HFFc6 (cell line): ENCODE data around the gene FARS2. TPM values are rescaled to one million over a fixed set of nuclear protein-coding genes. Genes with fewer than 3 reads are reported as not detected.

Source experiments
- DNase-seq: peaks from one replicate; pipeline ENCODE4 v3.0.0-alpha.2; 2018
- H3K27ac Mint-ChIP-seq: 2 replicates; pipeline ENCODE4 v1.8.0; 2020; ENCODE audit warnings: mild to moderate bottlenecking, mixed read lengths
- H3K27me3 Mint-ChIP-seq: 2 replicates; pipeline ENCODE4 v1.8.0; 2021; ENCODE audit warnings: mild to moderate bottlenecking, moderate library complexity, mixed read lengths; ENCODE audit not compliant: insufficient read depth
- H3K36me3 Mint-ChIP-seq: 2 replicates; pipeline ENCODE4 v1.8.0; 2021; ENCODE audit warnings: low read depth, mixed read lengths
- H3K4me1 Mint-ChIP-seq: 2 replicates; pipeline ENCODE4 v1.8.0; 2020; ENCODE audit warnings: low read depth, mixed read lengths
- H3K4me3 Mint-ChIP-seq: 2 replicates; pipeline ENCODE4 v1.8.0; 2020; ENCODE audit warnings: mild to moderate bottlenecking, moderate library complexity, mixed read lengths
- H3K9me3 Mint-ChIP-seq: 2 replicates; pipeline ENCODE4 v1.8.0; 2020; ENCODE audit warnings: mild to moderate bottlenecking, mixed read lengths
- CTCF ChIP-seq: fragments of 200-600 bp; sonication (generic); IDR thresholded peaks from 2 replicates; pipeline ENCODE4 v1.5.0; 2021; ENCODE audit warnings: antibody characterized with exemption, mild to moderate bottlenecking
- total RNA-seq, 6 experiments: library from RNA; stranded (reverse); fragmentation: NEBNext Ultra II Directional; extraction: Animal tissue kit (Norgen Biotek cat#: 25700); gene quantifications; 2 replicates in 1 of 6; 3 replicates in 5 of 6; pipeline ENCODE4 v1.2.3, GENCODE V29; 2021

Gene FARS2
- total RNA-seq, 6 experiments from 2014 or later, result 11.5 to 16.4 (median 13.1) TPM

- no peak for DNase-seq
- Mint-ChIP-seq H3K27ac (no peak overlapping the region), H3K9me3 (peaks cover 15% of the 10 kb centered on the region), H3K36me3 (no peaks in the 10 kb centered on the region), H3K27me3 (peaks cover 6% of the 10 kb centered on the region), H3K4me3 (no peak overlapping the region), H3K4me1 (no peaks in the 10 kb centered on the region)
- no peak for TF ChIP-seq CTCF
Observed at GRCh38 chr6:5813625-5814027, 552.3 kb downstream of the FARS2 start.

GRCh38 chr6:5814116-5814515, 552.8 kb downstream of the FARS2 start:
- Mint-ChIP-seq H3K4me3 (no peak overlapping the region), H3K36me3 (no peaks in the 10 kb centered on the region), H3K27ac (no peak overlapping the region), H3K9me3 (peaks cover 18% of the 10 kb centered on the region), H3K4me1 (no peaks in the 10 kb centered on the region), H3K27me3 (peaks cover 6% of the 10 kb centered on the region)
- no peak for DNase-seq
- no peak for TF ChIP-seq CTCF

GRCh38 chr6:5814901-5815300, 553.6 kb downstream of the FARS2 start:
- Mint-ChIP-seq H3K27me3 (peaks cover 6% of the 10 kb centered on the region), H3K4me1 (no peaks in the 10 kb centered on the region), H3K27ac (no peak overlapping the region), H3K9me3 (peaks cover 18% of the 10 kb centered on the region), H3K36me3 (no peaks in the 10 kb centered on the region), H3K4me3 (no peak overlapping the region)
- TF ChIP-seq CTCF, result no peak
- DNase-seq, result no peak

- TF ChIP-seq CTCF, result no peak
- Mint-ChIP-seq H3K36me3 (no peaks in the 10 kb centered on the region), H3K27ac (no peak overlapping the region), H3K27me3 (peaks cover 6% of the 10 kb centered on the region), H3K4me1 (no peaks in the 10 kb centered on the region), H3K4me3 (no peak overlapping the region), H3K9me3 (peaks cover 21% of the 10 kb centered on the region)
- DNase-seq, result no peak
Observed at GRCh38 chr6:5817869-5818268, 556.6 kb downstream of the FARS2 start.

GRCh38 chr6:5818959-5819358, 557.6 kb downstream of the FARS2 start:
- DNase-seq, result no peak
- H3K27ac Mint-ChIP-seq, result no peak overlapping the region

More at GRCh38 chr6:5818959-5819358, 557.6 kb downstream of the FARS2 start:
- Mint-ChIP-seq H3K27me3 (peaks cover 6% of the 10 kb centered on the region), H3K4me1 (no peaks in the 10 kb centered on the region), H3K4me3 (no peak overlapping the region), H3K9me3 (peaks cover 15% of the 10 kb centered on the region), H3K36me3 (no peaks in the 10 kb centered on the region)
- TF ChIP-seq CTCF, result no peak

Other genes starting within 250 kb of the FARS2 start
- gene PPP1R3G, start 176.2 kb upstream of the FARS2 start, total RNA-seq, result 1 to 10 TPM in 4 of 6 experiments, under 1 TPM in 2; 0.55 to 1.6 (median 1.4) TPM
- gene LYRM4, start 563 bp upstream of the FARS2 start, total RNA-seq, result 10 to 100 TPM; 26.8 to 36.3 (median 30.2) TPM